HG02885 (cell line): ENCODE data around the gene TRPC4AP.
"Not testable (repeated sequence)": the region's sequence is repeated elsewhere in the genome, so short reads cannot be mapped to it uniquely, and the experiment has no call there.

Experiments used
- ATAC-seq: cut with Tn5 transposase; IDR thresholded peaks from one replicate; pipeline ENCODE4 v1.9.1; 2021; ENCODE audit warnings: mild to moderate bottlenecking; ENCODE audit not compliant: unreplicated experiment, poor library complexity

TRPC4AP gene

GRCh38 chr20:35092524-35093266, at the start of gene TRPC4AP:
TSS of gene TRPC4AP (minus strand) at chr20:35092807. CDS start at chr20:35092781, 26 bp downstream.
- ATAC-seq, result peak; percentile 93

GRCh38 chr20:35135867-35136586, 43.4 kb upstream of the TRPC4AP start:
- ATAC-seq, result no peak

- ATAC-seq, result no peak
Measured at GRCh38 chr20:35134880-35135279, 42.3 kb upstream of the TRPC4AP start.

- ATAC-seq, result no peak
Measured at GRCh38 chr20:35134472-35134871, 41.9 kb upstream of the TRPC4AP start.

- ATAC-seq, result no peak
Measured at GRCh38 chr20:35133735-35134134, 41.1 kb upstream of the TRPC4AP start.

- no peak for ATAC-seq
Measured at GRCh38 chr20:35133031-35133430, 40.4 kb upstream of the TRPC4AP start.

GRCh38 chr20:35131934-35132333, 39.3 kb upstream of the TRPC4AP start:
- ATAC-seq, result no peak

- no peak for ATAC-seq
Measured at GRCh38 chr20:35129647-35130069, 37.1 kb upstream of the TRPC4AP start.

GRCh38 chr20:35125753-35126152, 33.1 kb upstream of the TRPC4AP start:
- no peak for ATAC-seq

- ATAC-seq, result no peak
Measured at GRCh38 chr20:35122756-35123405, 30.3 kb upstream of the TRPC4AP start.

- ATAC-seq, result no peak
Measured at GRCh38 chr20:35121186-35121585, 28.6 kb upstream of the TRPC4AP start.

- no peak for ATAC-seq
Measured at GRCh38 chr20:35120012-35120701, 27.6 kb upstream of the TRPC4AP start.

GRCh38 chr20:35117629-35118028, 25.0 kb upstream of the TRPC4AP start:
- ATAC-seq, result no peak

- no peak for ATAC-seq
Measured at GRCh38 chr20:35117196-35117595, 24.6 kb upstream of the TRPC4AP start.

GRCh38 chr20:35116258-35116657, 23.7 kb upstream of the TRPC4AP start:
- ATAC-seq, result no peak

- no peak for ATAC-seq
Measured at GRCh38 chr20:35115606-35116005, 23.0 kb upstream of the TRPC4AP start.

- ATAC-seq, result not testable (repeated sequence)
Measured at GRCh38 chr20:35112276-35112675, 19.7 kb upstream of the TRPC4AP start.

- no peak for ATAC-seq
Measured at GRCh38 chr20:35111141-35111888, 18.7 kb upstream of the TRPC4AP start.

GRCh38 chr20:35108921-35109320, 16.3 kb upstream of the TRPC4AP start:
- ATAC-seq, result no peak

GRCh38 chr20:35106827-35107380, 14.3 kb upstream of the TRPC4AP start:
- ATAC-seq, result no peak
